GM12872 (cell line): ENCODE results near the gene PBOV1.

Experiments
- CTCF ChIP-seq: IDR thresholded peaks from 3 replicates; pipeline ENCODE4 v1.5.1; 2011; ENCODE audit warnings: low read depth, mild to moderate bottlenecking, low read length, moderate library complexity; ENCODE audit not compliant: insufficient read depth

Gene PBOV1

GRCh38 chr6:138246650-138247440, 28.6 kb upstream of the PBOV1 start:
- TF ChIP-seq CTCF: no peak

GRCh38 chr6:138245751-138246150, 27.5 kb upstream of the PBOV1 start:
- TF ChIP-seq CTCF: no peak

- no peak for TF ChIP-seq CTCF
These were observed 24.8 kb upstream of the PBOV1 start for GRCh38 chr6:138242987-138243592.

GRCh38 chr6:138241934-138242333, 23.6 kb upstream of the PBOV1 start:
- no peak for TF ChIP-seq CTCF

GRCh38 chr6:138241381-138241780, 23.1 kb upstream of the PBOV1 start:
- no peak for TF ChIP-seq CTCF

- TF ChIP-seq CTCF: no peak
These were observed 22.4 kb upstream of the PBOV1 start for GRCh38 chr6:138240476-138241245.

GRCh38 chr6:138239774-138240173, 21.5 kb upstream of the PBOV1 start:
- no peak for TF ChIP-seq CTCF
